Stimulated activated CD4-positive, alpha-beta T cell treated with anti-CD3 and anti-CD28 coated beads, Interleukin-4, amount 100 ng/mL, for 48 hours (primary cell): ENCODE results near the gene HADH.

Experiments
- DNase-seq, 2 donors: peaks; one replicate each; pipeline ENCODE4 v3.0.0-alpha.2; 2020; ENCODE audit warnings: low read depth in 2 of 2

Gene HADH

GRCh38 chr4:108058685-108059440 lies 69.2 kb downstream of the HADH start:
- no peak for DNase-seq

GRCh38 chr4:108060164-108060563 lies 70.5 kb downstream of the HADH start:
- no peak for DNase-seq

- no peak for DNase-seq
These were observed 71.1 kb downstream of the HADH start for GRCh38 chr4:108060686-108061321.

GRCh38 chr4:108068442-108068841 lies 78.8 kb downstream of the HADH start:
- DNase-seq = no peak

- DNase-seq = no peak
These were observed 81.1 kb downstream of the HADH start for GRCh38 chr4:108070775-108071174.

GRCh38 chr4:108072300-108072699 lies 82.6 kb downstream of the HADH start:
- DNase-seq = peak in 1 of 2 donors; percentile 16

GRCh38 chr4:108078024-108078733 lies 88.5 kb downstream of the HADH start:
- no peak for DNase-seq

- DNase-seq = peak in 1 of 2 donors; percentile 19
These were observed 91.1 kb downstream of the HADH start for GRCh38 chr4:108080747-108081146.

- DNase-seq = no peak
These were observed 91.6 kb downstream of the HADH start for GRCh38 chr4:108081256-108081655.
